RPMI8226 (cell line): ENCODE measurements around the gene SPNS1.

Experiments used
- DNase-seq: peaks from one replicate; pipeline ENCODE4 v3.0.0-alpha.2; 2015

SPNS1 gene

DNA sequence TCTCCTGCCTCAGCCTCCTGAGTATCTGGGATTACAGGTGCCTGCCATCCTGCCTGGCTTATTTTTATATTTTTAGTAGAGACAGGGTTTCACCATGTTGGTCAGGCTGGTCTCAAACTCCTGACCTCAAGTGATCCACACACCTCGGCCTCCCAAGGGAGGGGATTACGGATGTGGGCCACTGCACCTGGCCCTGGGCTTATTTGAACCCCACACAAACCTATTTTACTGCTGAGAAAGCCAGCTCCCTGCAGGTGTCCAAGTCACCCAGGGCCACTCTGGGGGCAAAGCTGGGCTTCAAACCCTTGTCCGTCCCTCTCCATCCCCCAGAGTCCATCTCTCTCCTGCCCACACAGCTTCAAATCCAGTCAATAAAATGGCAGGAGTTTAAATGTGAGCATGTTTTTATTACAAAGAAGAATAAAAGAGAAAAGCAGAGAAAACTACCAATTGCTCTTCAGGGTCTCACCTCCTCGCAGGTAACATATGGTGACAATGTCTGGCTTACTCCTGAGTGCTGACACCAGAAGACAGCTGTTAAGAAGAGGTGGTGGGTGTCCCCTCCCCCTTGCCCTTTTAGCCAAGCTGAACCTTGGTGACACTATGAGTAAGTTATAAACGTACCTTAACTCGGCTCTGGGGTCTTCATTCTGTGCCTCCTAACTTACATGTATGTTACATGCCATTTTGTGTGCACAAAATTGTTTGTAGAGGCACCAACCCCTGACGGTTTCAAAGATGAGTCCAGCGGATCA is 55.7 kb downstream of the SPNS1 start:
- peak; percentile 58 for DNase-seq
